Hematopoietic multipotent progenitor cell treated with erythropoietin and hydrocortisone succinate and interleukin-3 and kit ligand, for 6 days (in vitro differentiated cells): ENCODE results near the gene ATAD3B.
"Not testable (repeated sequence)": the region's sequence is repeated elsewhere in the genome, so short reads cannot be mapped to it uniquely, and the experiment has no call there.

Experiments
- DNase-seq: peaks from one replicate; pipeline ENCODE4 v3.0.0-alpha.2; 2015

ATAD3B gene

GRCh38 chr1:1471389-1472052 is at the start of gene ATAD3B:
TSS of gene ATAD3B (plus strand) at chr1:1471765. CDS start at chr1:1471885, 120 bp downstream.
- DNase-seq = peak; percentile 96

GRCh38 chr1:1421907-1422464 is 49.6 kb upstream of the ATAD3B start:
- DNase-seq = no peak

GRCh38 chr1:1422465-1423244 is 48.9 kb upstream of the ATAD3B start:
- no peak for DNase-seq

- no peak for DNase-seq
These were observed 48.3 kb upstream of the ATAD3B start for GRCh38 chr1:1423245-1423597.

- no peak for DNase-seq
These were observed 46.9 kb upstream of the ATAD3B start for GRCh38 chr1:1424707-1425106.

- no peak for DNase-seq
These were observed 46.2 kb upstream of the ATAD3B start for GRCh38 chr1:1425426-1425752.

- no peak for DNase-seq
These were observed 45.6 kb upstream of the ATAD3B start for GRCh38 chr1:1425753-1426495.

- no peak for DNase-seq
These were observed 45.0 kb upstream of the ATAD3B start for GRCh38 chr1:1426496-1427105.

- DNase-seq = no peak
These were observed 44.3 kb upstream of the ATAD3B start for GRCh38 chr1:1427106-1427819.

- DNase-seq = no peak
These were observed 43.8 kb upstream of the ATAD3B start for GRCh38 chr1:1427820-1428148.

- DNase-seq = no peak
These were observed 43.4 kb upstream of the ATAD3B start for GRCh38 chr1:1428174-1428573.

- not testable (repeated sequence) for DNase-seq
These were observed 42.6 kb upstream of the ATAD3B start for GRCh38 chr1:1428967-1429366.

GRCh38 chr1:1429671-1430073 is 41.9 kb upstream of the ATAD3B start:
- no peak for DNase-seq

GRCh38 chr1:1430114-1430982 is 41.2 kb upstream of the ATAD3B start:
- no peak for DNase-seq

GRCh38 chr1:1430992-1431844 is 40.3 kb upstream of the ATAD3B start:
- no peak for DNase-seq

GRCh38 chr1:1431845-1432273 is 39.7 kb upstream of the ATAD3B start:
- DNase-seq = no peak

GRCh38 chr1:1432274-1432950 is 39.2 kb upstream of the ATAD3B start:
- no peak for DNase-seq

- DNase-seq = no peak
These were observed 38.4 kb upstream of the ATAD3B start for GRCh38 chr1:1432951-1433803.

- peak; percentile 34 for DNase-seq
These were observed 37.8 kb upstream of the ATAD3B start for GRCh38 chr1:1433804-1434130.
